Esophagus (tissue), 2 donors: Measurements from ENCODE around the gene BTG3. TPM values are rescaled to one million over a fixed set of nuclear protein-coding genes. Genes with fewer than 3 reads are reported as not detected.

Experiments
- H3K27ac ChIP-seq, 2 donors: one replicate each; pipeline ENCODE4 v1.5.1; 2013; ENCODE audit warnings: low read depth in 2 of 2, mild to moderate bottlenecking in 2 of 2, inconsistent platforms in 1 of 2, low read length in 1 of 2, moderate library complexity in 1 of 2
- H3K27me3 ChIP-seq, 2 donors: one replicate each; pipeline ENCODE4 v1.6.1; 2013; ENCODE audit warnings: low read length in 2 of 2, control low read depth in 1 of 2, mild to moderate bottlenecking in 1 of 2; ENCODE audit not compliant: insufficient read depth in 2 of 2, control insufficient read depth in 1 of 2
- H3K36me3 ChIP-seq, 2 donors: one replicate each; pipeline ENCODE4 v1.6.1; 2013; ENCODE audit warnings: low read length in 1 of 2; ENCODE audit not compliant: control insufficient read depth in 2 of 2, insufficient read depth in 2 of 2
- H3K4me1 ChIP-seq, 2 donors: one replicate each; pipeline ENCODE4 v1.6.1; 2013; ENCODE audit warnings: low read length in 1 of 2; ENCODE audit not compliant: control insufficient read depth in 2 of 2, insufficient read depth in 2 of 2
- H3K4me3 ChIP-seq, 2 donors: one replicate each; pipeline ENCODE4 v1.5.1; 2013; ENCODE audit warnings: low read length in 2 of 2, mild to moderate bottlenecking in 2 of 2, low read depth in 1 of 2, moderate library complexity in 1 of 2
- H3K9me3 ChIP-seq, 2 donors: one replicate each; pipeline ENCODE4 v1.6.1; 2013; ENCODE audit warnings: mild to moderate bottlenecking in 2 of 2, low read depth in 1 of 2, low read length in 1 of 2, moderate library complexity in 1 of 2; ENCODE audit not compliant: control insufficient read depth in 2 of 2, insufficient read depth in 1 of 2
- WGBS, 2 donors: extraction: QIAGEN DNeasy Blood & Tissue Kit; methylation state at CpG; one replicate each; pipeline ENCODE4 v1.1.7; 2013; 5-methylcytosine and 5-hydroxymethylcytosine counted together
- polyA plus RNA-seq, 2 donors: library from polyadenylated mRNA; stranded (reverse); fragments of 200-250 nt; gene quantifications; one replicate each; pipeline ENCODE4 v1.2.3, GENCODE V29; 2013
- donor health status: healthy with polysubstance abuse.
- donor health status: Bipolar disorder and iron deficiency.

The BTG3 gene
- polyA plus RNA-seq, 2 donors: 26.4 to 35.4 TPM

DNA sequence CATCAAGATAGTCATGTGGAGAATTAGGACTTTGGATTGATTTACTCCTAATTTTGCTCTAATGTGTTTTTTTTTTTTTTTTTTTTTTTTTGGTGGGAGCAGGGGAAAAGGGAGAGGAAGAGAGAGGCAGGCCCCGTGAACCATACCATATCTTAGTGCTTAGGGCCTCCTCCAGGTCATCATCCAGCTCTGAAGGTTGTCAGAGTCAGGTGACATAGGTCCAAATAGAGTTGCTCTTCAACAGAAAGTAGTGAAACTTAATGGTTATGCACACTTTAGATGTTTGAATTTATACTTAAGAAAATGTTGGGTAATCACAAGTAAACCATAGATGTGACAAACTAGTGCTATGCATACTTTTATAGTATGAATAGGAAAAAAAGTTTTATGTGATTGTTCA is 67.7 kb downstream of the BTG3 start:
- Histone ChIP-seq H3K4me1 (peaks cover 0 to 3% of the 10 kb centered on the region in 2 donors), H3K9me3 (no peaks in the 10 kb centered on the region), H3K27me3 (no peaks in the 10 kb centered on the region), H3K36me3 (peaks cover 0 to 3% of the 10 kb centered on the region in 2 donors), H3K27ac (no peak overlapping the region), H3K4me3 (no peak overlapping the region)
- WGBS, 2 donors: 82 to 89% methylated on average over 1 of the region's 1 CpG

Other genes with a start within 250 kb of the BTG3 start
- gene CXADR, start 99.9 kb downstream of the BTG3 start, polyA plus RNA-seq: 1 to 10 TPM; 9.7 to 9.8 TPM
- gene C21orf91, start 206.5 kb upstream of the BTG3 start, polyA plus RNA-seq: 1 to 10 TPM; 2.7 to 4.8 TPM